Skeletal muscle tissue (tissue), 4 donors: Measurements from ENCODE around the gene ABCB8. TPM values are rescaled to one million over a fixed set of nuclear protein-coding genes. Genes with fewer than 3 reads are reported as not detected.

Experiments used
- H3K27ac ChIP-seq: one replicate; pipeline ENCODE4 v1.7.0; 2013; ENCODE audit warnings: mild to moderate bottlenecking, low read depth, low read length, inconsistent platforms
- H3K27me3 ChIP-seq, 3 donors: one replicate each; pipeline ENCODE4 v1.7.0; 2013; ENCODE audit warnings: low read length in 3 of 3; ENCODE audit not compliant: control insufficient read depth in 3 of 3, insufficient read depth in 3 of 3
- H3K36me3 ChIP-seq, 3 donors: one replicate each; pipeline ENCODE4 v1.7.0; 2013; ENCODE audit warnings: low read length in 3 of 3; ENCODE audit not compliant: control insufficient read depth in 3 of 3, insufficient read depth in 3 of 3
- H3K4me1 ChIP-seq, 3 donors: one replicate each; pipeline ENCODE4 v1.7.0; 2013; ENCODE audit warnings: low read length in 3 of 3, mild to moderate bottlenecking in 3 of 3; ENCODE audit not compliant: control insufficient read depth in 3 of 3, insufficient read depth in 3 of 3
- H3K4me3 ChIP-seq, 3 donors: one replicate each; pipeline ENCODE4 v1.7.0; 2013; ENCODE audit warnings: low read length in 3 of 3
- H3K9ac ChIP-seq, 3 donors: one replicate each; pipeline ENCODE4 v1.7.0; 2013; ENCODE audit warnings: low read length in 3 of 3, mild to moderate bottlenecking in 3 of 3, moderate library complexity in 2 of 3, low read depth in 1 of 3
- H3K9me3 ChIP-seq, 3 donors: one replicate each; pipeline ENCODE4 v1.7.0; 2013; ENCODE audit warnings: low read length in 3 of 3; ENCODE audit not compliant: control insufficient read depth in 3 of 3
- total RNA-seq: library from RNA; depleted of rRNA; stranded (reverse); fragments of >200 nt; gene quantifications from one replicate; pipeline ENCODE4 v1.2.3, GENCODE V29; 2014
- donor health status: Osteomylitis.

The ABCB8 gene
- total RNA-seq, 1 donor from 2014 or later = 15.7 TPM

- H3K4me1 ChIP-seq = peaks cover 47 to 51% (median 49%) of the 10 kb centered on the region in 3 donors
- no peaks in the 10 kb centered on the region for H3K27me3 ChIP-seq
- H3K9ac ChIP-seq = peak within 1 kb of the TSS; percentile 83 to 97 (median 95)
These were observed 31.3 kb downstream of the ABCB8 start, which contains the start of gene SLC4A2 for GRCh38 chr7:151059367-151060112. TSS of gene SLC4A2 (plus strand) at chr7:151059589. CDS start at chr7:151061988, 2,399 bp downstream.

GRCh38 chr7:151060113-151060415, 31.8 kb downstream of the ABCB8 start:
- H3K27ac ChIP-seq = peak overlapping the region; percentile 98
- H3K4me1 ChIP-seq = peaks cover 47 to 51% (median 49%) of the 10 kb centered on the region in 3 donors
- H3K9ac ChIP-seq = peak overlapping the region; percentile 59 to 95 (median 77)

More at GRCh38 chr7:151059367-151060112, 31.3 kb downstream of the ABCB8 start, which contains the start of gene SLC4A2:
- Histone ChIP-seq H3K4me3 (peak within 1 kb of the TSS; percentile 86 to 94 (median 90)), H3K9me3 (no peaks in the 10 kb centered on the region), H3K27ac (peak within 1 kb of the TSS; percentile 98), H3K36me3 (peaks cover under 1 to 7% (median 3%) of the 10 kb centered on the region in 3 donors)

GRCh38 chr7:151060416-151061212, 32.4 kb downstream of the ABCB8 start:
- H3K4me1 ChIP-seq = peaks cover 47 to 51% (median 49%) of the 10 kb centered on the region in 3 donors

More at GRCh38 chr7:151060113-151060415, 31.8 kb downstream of the ABCB8 start:
- Histone ChIP-seq H3K4me3 (peak overlapping the region; percentile 75 to 90 (median 86)), H3K36me3 (peaks cover 6 to 12% (median 7%) of the 10 kb centered on the region in 3 donors), H3K9me3 (no peaks in the 10 kb centered on the region), H3K27me3 (no peaks in the 10 kb centered on the region)

GRCh38 chr7:151061213-151062110, 33.2 kb downstream of the ABCB8 start:
- H3K4me1 ChIP-seq = peaks cover 47 to 51% (median 49%) of the 10 kb centered on the region in 3 donors
- no peak overlapping the region for H3K4me3 ChIP-seq
- no peaks in the 10 kb centered on the region for H3K9me3 ChIP-seq
- no peaks in the 10 kb centered on the region for H3K27me3 ChIP-seq
- no peak overlapping the region for H3K9ac ChIP-seq
- H3K36me3 ChIP-seq = peaks cover 13 to 19% (median 14%) of the 10 kb centered on the region in 3 donors
- no peak overlapping the region for H3K27ac ChIP-seq

More at GRCh38 chr7:151060416-151061212, 32.4 kb downstream of the ABCB8 start:
- H3K9me3 ChIP-seq = no peaks in the 10 kb centered on the region
- peak overlapping the region; percentile 75 to 90 (median 86) for H3K4me3 ChIP-seq
- H3K36me3 ChIP-seq = peaks cover 11 to 17% (median 13%) of the 10 kb centered on the region in 3 donors
- peak overlapping the region; percentile 59 to 95 (median 77) for H3K9ac ChIP-seq
- H3K27me3 ChIP-seq = no peaks in the 10 kb centered on the region
- peak overlapping the region; percentile 98 for H3K27ac ChIP-seq

- H3K9me3 ChIP-seq = no peaks in the 10 kb centered on the region
- H3K4me3 ChIP-seq = no peak overlapping the region
- no peaks in the 10 kb centered on the region for H3K27me3 ChIP-seq
- peaks cover 41 to 45% (median 44%) of the 10 kb centered on the region in 3 donors for H3K4me1 ChIP-seq
- no peak overlapping the region for H3K27ac ChIP-seq
- no peak overlapping the region for H3K9ac ChIP-seq
- H3K36me3 ChIP-seq = peaks cover 14 to 19% (median 16%) of the 10 kb centered on the region in 3 donors
These were observed 33.8 kb downstream of the ABCB8 start for GRCh38 chr7:151062111-151062398.

GRCh38 chr7:151062399-151063211, 34.4 kb downstream of the ABCB8 start:
- Histone ChIP-seq H3K27ac (peak overlapping the region; percentile 7), H3K36me3 (peaks cover 19 to 25% (median 20%) of the 10 kb centered on the region in 3 donors), H3K4me1 (peaks cover 37 to 40% (median 39%) of the 10 kb centered on the region in 3 donors), H3K9me3 (no peaks in the 10 kb centered on the region), H3K4me3 (peak overlapping the region in 1 of 3 donors; percentile 6), H3K9ac (peak overlapping the region in 1 of 3 donors; percentile 33), H3K27me3 (no peaks in the 10 kb centered on the region)

- H3K27me3 ChIP-seq = no peaks in the 10 kb centered on the region
- H3K27ac ChIP-seq = peak overlapping the region; percentile 7
- peaks cover 37 to 38% (median 37%) of the 10 kb centered on the region in 3 donors for H3K4me1 ChIP-seq
- peaks cover 21 to 30% (median 24%) of the 10 kb centered on the region in 3 donors for H3K36me3 ChIP-seq
- no peaks in the 10 kb centered on the region for H3K9me3 ChIP-seq
- peak overlapping the region in 1 of 3 donors; percentile 8 for H3K9ac ChIP-seq
- no peak overlapping the region for H3K4me3 ChIP-seq
These were observed 34.9 kb downstream of the ABCB8 start for GRCh38 chr7:151063212-151063561.

GRCh38 chr7:151064454-151064853, 36.2 kb downstream of the ABCB8 start:
- Histone ChIP-seq H3K27ac (no peak overlapping the region), H3K9ac (no peak overlapping the region), H3K36me3 (peaks cover 25 to 39% (median 32%) of the 10 kb centered on the region in 3 donors), H3K4me3 (no peak overlapping the region), H3K9me3 (no peaks in the 10 kb centered on the region), H3K27me3 (no peaks in the 10 kb centered on the region), H3K4me1 (peaks cover 26 to 27% (median 27%) of the 10 kb centered on the region in 3 donors)

- Histone ChIP-seq H3K27me3 (no peaks in the 10 kb centered on the region), H3K36me3 (peaks cover 28 to 44% (median 37%) of the 10 kb centered on the region in 3 donors), H3K9ac (no peak overlapping the region)
These were observed 36.7 kb downstream of the ABCB8 start for GRCh38 chr7:151064993-151065392.

More at GRCh38 chr7:151064993-151065392, 36.7 kb downstream of the ABCB8 start:
- H3K4me3 ChIP-seq = no peak overlapping the region
- no peaks in the 10 kb centered on the region for H3K9me3 ChIP-seq
- H3K27ac ChIP-seq = no peak overlapping the region
- H3K4me1 ChIP-seq = peaks cover 24 to 27% (median 27%) of the 10 kb centered on the region in 3 donors
